ENCODE measurements around the gene FUS.

GRCh38 chr16:31179219-31179746 lies 656 bp upstream of the FUS start:
- TF ChIP-seq KAT7 (CRISPR knock-in tag; IDR thresholded peaks at IDR 0.05; ENCODE audit: borderline replicate concordance) (no peak), MTA2 (IDR thresholded peaks at IDR 0.05; ENCODE audit: low read depth) (no peak), ZNF324 (CRISPR knock-in tag; IDR thresholded peaks at IDR 0.05) (no peak), ZC3H11A (IDR thresholded peaks at IDR 0.05; ENCODE audit: low read depth, low read length) (no peak), NR2F6 (CRISPR knock-in tag; IDR thresholded peaks at IDR 0.05) (no peak)
- TF ChIP-seq, protein P1, sequence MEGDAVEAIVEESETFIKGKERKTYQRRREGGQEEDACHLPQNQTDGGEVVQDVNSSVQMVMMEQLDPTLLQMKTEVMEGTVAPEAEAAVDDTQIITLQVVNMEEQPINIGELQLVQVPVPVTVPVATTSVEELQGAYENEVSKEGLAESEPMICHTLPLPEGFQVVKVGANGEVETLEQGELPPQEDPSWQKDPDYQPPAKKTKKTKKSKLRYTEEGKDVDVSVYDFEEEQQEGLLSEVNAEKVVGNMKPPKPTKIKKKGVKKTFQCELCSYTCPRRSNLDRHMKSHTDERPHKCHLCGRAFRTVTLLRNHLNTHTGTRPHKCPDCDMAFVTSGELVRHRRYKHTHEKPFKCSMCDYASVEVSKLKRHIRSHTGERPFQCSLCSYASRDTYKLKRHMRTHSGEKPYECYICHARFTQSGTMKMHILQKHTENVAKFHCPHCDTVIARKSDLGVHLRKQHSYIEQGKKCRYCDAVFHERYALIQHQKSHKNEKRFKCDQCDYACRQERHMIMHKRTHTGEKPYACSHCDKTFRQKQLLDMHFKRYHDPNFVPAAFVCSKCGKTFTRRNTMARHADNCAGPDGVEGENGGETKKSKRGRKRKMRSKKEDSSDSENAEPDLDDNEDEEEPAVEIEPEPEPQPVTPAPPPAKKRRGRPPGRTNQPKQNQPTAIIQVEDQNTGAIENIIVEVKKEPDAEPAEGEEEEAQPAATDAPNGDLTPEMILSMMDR (IDR thresholded peaks at IDR 0.05 in 2 of 3, conservative IDR thresholded peaks at IDR 0.05 in 1 of 3; ENCODE audit: insufficient read depth in 2 of 3, low read depth in 1 of 3, low read length in 3 of 3): no peak
